Adipose tissue (tissue), 3 donors: Measurements from ENCODE around the gene PLA2G12A. TPM values are rescaled to one million over a fixed set of nuclear protein-coding genes. Genes with fewer than 3 reads are reported as not detected.

ENCODE experiments used
- H3K27ac ChIP-seq: one replicate; pipeline ENCODE4 v1.5.1; 2013; ENCODE audit warnings: low read depth, low read length
- WGBS, 3 donors: extraction: QIAGEN DNeasy Blood & Tissue Kit; methylation state at CpG; one replicate each; pipeline ENCODE4 v1.1.7; 2013; 5-methylcytosine and 5-hydroxymethylcytosine counted together
- polyA plus RNA-seq, 3 donors: library from polyadenylated mRNA; stranded (reverse); fragments of 200-250 nt; gene quantifications; one replicate each; pipeline ENCODE4 v1.2.3, GENCODE V29; 2013
- donor health status: healthy with polysubstance abuse.
- donor health status: Bipolar disorder and iron deficiency.
- donor health status: healthy.

PLA2G12A gene
- polyA plus RNA-seq, 3 donors: 11.0 to 42.5 (median 16.5) TPM

GRCh38 chr4:109730619-109731545 lies 1.0 kb upstream of the PLA2G12A start:
- H3K27ac ChIP-seq: no peak overlapping the region
- 48 to 57% (median 55%) methylated on average over 21 of the region's 21 CpGs for WGBS, 3 donors

DNA sequence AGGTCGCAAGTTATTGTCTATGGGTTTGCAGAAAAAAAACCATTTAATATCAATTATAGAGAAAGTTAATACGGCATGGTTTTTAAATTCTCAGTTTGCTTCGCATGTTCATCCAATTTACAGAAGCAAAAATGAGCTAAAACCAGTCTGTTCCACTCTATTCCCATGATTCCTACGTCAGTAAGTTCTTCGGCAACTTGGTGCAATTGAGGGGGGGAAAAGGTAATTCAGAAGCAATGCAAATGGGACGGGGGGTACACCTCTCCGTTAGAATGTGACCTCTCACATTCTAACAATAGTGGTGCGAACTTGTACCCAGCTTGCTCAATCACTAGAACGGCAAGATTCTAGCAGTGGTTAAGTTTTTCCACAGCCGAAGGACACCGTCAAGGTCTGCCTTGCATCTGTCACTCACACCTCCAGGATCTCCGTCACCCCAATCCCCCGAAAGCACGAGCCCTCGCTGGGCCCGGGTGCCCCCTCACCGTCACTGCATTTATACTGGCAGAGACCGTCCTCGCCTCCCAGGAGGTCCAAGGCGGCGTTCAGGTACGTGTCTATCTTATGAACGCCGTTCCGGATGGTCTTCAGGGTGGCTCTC lies 653 bp downstream of the PLA2G12A start:
- H3K27ac ChIP-seq: no peak overlapping the region
- WGBS, 3 donors: 1 to 2% (median 2%) methylated on average over 25 of the region's 25 CpGs

- 26 to 84% (median 83%) methylated on average over 6 of the region's 6 CpGs for WGBS, 3 donors
- H3K27ac ChIP-seq: no peak overlapping the region
These were observed 1.5 kb downstream of the PLA2G12A start for GRCh38 chr4:109728385-109728784.

DNA sequence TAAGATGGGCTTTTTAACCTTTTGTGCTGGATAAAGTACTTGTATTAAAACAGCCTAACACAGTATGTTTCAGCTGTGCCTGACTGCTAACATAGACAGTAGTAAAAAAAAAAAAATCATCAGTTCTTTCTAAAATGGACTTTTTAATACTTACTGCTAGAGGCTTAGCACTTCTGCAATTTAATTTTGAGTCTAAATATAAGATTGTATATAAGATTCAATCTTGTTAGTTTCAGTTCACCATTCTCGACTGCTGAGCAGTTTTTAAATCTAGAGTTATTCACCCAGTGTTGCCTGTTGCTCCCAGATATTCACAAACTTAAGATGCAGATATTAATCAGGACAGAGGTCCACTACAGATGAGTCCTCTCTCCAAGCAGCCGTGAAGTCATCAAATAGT lies 6.8 kb downstream of the PLA2G12A start:
- 85 to 98% (median 95%) methylated on average over 2 of the region's 2 CpGs for WGBS, 3 donors
- H3K27ac ChIP-seq: no peak overlapping the region

DNA sequence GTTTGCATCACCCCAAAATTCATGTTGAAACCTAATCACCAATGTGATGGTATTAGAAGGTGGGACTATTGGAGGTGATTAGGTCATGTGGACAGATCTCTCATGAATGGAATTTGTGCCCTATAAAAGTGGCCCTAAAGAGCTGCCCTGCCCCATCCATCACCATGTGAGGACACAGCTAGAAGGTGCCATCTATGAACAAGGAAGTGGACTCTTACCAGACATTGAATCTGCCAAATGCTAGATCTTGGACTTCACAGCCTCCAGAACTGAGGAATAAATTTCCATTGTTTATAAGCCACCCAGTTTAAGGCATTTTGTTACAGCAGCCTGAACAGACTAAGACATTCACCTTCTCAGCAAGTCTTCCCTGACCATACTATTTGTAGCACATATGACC lies 7.5 kb downstream of the PLA2G12A start:
- no peak overlapping the region for H3K27ac ChIP-seq

DNA sequence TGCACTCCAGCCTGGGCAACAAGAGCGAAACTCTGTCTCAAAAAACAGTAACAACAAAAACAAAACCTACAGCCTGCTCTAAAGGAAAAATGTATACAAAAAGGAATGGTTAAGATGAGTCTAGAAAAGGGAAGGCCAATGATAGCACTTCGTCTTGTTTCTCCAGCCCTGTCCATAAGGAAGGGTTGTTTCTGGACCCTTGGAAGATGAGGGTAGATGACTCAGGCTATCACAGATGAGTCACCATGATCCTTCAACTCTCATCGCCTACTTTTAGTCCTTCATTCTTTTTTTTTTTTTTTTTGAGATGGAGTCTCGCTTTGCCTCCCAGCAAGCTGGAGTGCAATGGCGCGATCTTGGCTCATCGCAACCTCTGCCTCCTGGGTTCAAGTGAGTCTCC lies 8.8 kb downstream of the PLA2G12A start:
- H3K27ac ChIP-seq: no peak overlapping the region
- 95 to 99% (median 97%) methylated on average over 7 of the region's 7 CpGs for WGBS, 3 donors

- WGBS, 3 donors: 77 to 99% (median 96%) methylated on average over 4 of the region's 4 CpGs
These were observed 10.3 kb downstream of the PLA2G12A start for GRCh38 chr4:109719604-109720003.

GRCh38 chr4:109718759-109719158 lies 11.1 kb downstream of the PLA2G12A start:
- no peak overlapping the region for H3K27ac ChIP-seq
- WGBS, 3 donors: 91 to 97% (median 97%) methylated on average over 1 of the region's 1 CpG

More at GRCh38 chr4:109719604-109720003, 10.3 kb downstream of the PLA2G12A start:
- H3K27ac ChIP-seq: no peak overlapping the region

GRCh38 chr4:109713500-109713899 lies 16.4 kb downstream of the PLA2G12A start:
- H3K27ac ChIP-seq: no peak overlapping the region
- 94 to 95% (median 95%) methylated on average over 3 of the region's 3 CpGs for WGBS, 3 donors

- WGBS, 3 donors: 94 to 96% (median 94%) methylated on average over 1 of the region's 1 CpG
- H3K27ac ChIP-seq: no peak overlapping the region
These were observed 20.9 kb downstream of the PLA2G12A start for GRCh38 chr4:109708990-109709389.

- WGBS, 3 donors: 63 to 74% (median 66%) methylated on average over 2 of the region's 2 CpGs
- no peak overlapping the region for H3K27ac ChIP-seq
These were observed 21.4 kb downstream of the PLA2G12A start for GRCh38 chr4:109708435-109708834.

DNA sequence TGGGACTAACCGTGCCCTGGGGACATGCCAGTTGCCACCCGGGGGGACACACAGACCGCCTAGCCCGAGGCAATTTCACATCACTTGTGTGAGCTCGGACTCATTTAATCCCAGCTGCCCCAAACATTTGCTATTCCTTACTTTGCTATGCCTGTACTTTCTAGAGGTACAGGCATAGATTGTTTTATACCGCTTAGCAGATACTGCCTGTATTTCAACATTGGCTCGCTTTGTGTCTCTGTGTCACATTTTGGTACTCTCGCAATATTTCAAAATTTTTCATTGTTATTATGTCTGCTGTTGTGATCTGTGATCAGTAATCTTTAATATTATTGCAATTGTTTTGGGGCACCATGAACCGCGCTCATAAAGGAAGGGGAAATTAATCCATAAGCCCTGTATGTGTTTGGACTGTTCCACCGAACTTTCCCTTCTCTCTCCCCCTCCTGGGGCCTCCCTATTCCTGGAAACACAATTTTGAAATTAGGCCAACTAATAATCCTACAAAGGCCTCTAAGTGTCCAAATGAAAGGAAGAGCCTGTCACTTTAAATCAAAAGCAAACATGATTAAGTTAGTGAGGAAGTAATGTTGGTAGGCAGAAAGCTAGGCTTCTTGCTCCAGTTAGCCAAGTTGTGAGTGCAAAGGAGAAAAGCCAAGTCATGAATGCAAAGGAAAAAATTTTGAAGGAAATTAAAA lies 26.1 kb downstream of the PLA2G12A start:
- WGBS, 3 donors: 2 to 6% (median 6%) methylated on average over 11 of the region's 11 CpGs
- H3K27ac ChIP-seq: no peak overlapping the region

DNA sequence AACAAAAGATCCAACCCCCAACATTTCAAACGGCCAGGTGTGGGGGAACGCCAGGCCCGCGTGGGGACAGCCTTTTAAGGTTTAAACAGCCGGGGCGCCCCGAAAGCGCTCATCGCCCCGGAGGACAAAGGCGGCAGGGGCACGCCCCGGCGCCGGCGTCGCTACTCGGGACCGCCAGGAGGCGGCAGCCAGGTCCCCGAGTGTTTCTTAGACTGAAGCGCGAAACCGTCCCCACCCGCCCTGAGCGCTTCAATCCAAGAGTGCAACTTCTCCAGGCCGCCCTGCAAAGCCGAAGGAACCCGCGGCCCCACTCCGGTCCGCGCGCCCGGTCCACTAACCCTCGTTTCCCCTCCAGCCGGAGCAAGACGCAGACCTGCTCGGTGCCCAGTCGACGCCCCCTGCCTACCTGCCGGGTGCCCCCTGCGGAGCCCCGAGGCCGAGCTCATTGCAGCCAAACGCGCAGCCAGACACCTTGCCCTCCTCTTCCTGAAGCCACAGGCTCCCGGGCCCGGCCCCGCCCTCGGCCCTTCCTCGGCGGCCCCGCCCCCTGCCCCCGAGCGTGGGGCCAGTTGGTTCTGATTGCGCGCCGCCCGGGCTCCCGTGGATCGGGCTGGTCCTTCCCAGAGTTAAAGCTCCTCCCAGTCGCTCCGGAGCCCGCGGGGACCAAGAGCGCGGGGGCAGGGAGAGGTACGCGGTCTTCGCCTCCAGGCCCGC lies 26.8 kb downstream of the PLA2G12A start, which contains the start of gene CASP6:
Gene CASP6 (minus strand): TSS at position 496 of the 714 bp plus-strand sequence. CDS start 50 bp downstream, at position 446.
- H3K27ac ChIP-seq: peak within 1 kb of the TSS; percentile 78
- WGBS, 3 donors: 0 to 1% (median 0%) methylated on average over 51 to 72 of the region's 72 CpGs

GRCh38 chr4:109701566-109702410 lies 28.1 kb downstream of the PLA2G12A start:
- 25 to 40% (median 40%) methylated on average over 21 of the region's 21 CpGs for WGBS, 3 donors
- H3K27ac ChIP-seq: no peak overlapping the region

DNA sequence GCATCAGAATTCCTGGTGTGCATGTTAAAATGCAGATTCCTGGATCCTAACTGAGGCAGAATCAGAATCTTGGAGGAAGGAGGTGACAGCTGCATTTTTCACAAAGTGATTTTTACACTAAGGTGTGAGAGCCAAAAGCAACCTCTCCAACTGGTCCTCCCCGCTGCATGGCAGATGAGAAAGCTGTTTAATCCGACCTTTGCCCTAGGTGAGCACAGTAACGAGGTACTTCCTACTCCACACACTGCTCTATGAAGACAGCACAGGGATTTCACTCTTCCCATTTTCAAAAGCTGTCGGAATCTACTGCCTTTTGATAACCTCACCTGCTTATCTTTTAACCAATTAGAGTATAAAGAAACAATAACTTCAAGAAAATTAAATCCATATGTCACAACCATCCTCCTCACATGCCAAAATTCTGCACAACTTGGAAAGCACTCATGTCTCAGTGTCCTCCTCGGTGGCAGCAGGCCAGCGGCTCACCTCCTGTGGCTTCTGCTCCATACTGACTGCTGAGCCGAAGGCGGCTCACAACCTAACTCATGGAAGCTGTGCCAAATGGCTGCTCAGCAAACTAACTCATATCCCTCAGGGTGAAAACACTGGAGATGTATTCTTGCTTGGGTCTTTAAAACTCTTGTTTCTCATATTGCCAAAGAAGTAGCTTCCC lies 30.2 kb downstream of the PLA2G12A start:
- 60 to 83% (median 82%) methylated on average over 8 of the region's 8 CpGs for WGBS, 3 donors

GRCh38 chr4:109698656-109699055 lies 31.2 kb downstream of the PLA2G12A start:
- 94 to 100% (median 98%) methylated on average over 1 of the region's 1 CpG for WGBS, 3 donors
- H3K27ac ChIP-seq: no peak overlapping the region

More for the DNA sequence above, 30.2 kb downstream of the PLA2G12A start:
- H3K27ac ChIP-seq: no peak overlapping the region

DNA sequence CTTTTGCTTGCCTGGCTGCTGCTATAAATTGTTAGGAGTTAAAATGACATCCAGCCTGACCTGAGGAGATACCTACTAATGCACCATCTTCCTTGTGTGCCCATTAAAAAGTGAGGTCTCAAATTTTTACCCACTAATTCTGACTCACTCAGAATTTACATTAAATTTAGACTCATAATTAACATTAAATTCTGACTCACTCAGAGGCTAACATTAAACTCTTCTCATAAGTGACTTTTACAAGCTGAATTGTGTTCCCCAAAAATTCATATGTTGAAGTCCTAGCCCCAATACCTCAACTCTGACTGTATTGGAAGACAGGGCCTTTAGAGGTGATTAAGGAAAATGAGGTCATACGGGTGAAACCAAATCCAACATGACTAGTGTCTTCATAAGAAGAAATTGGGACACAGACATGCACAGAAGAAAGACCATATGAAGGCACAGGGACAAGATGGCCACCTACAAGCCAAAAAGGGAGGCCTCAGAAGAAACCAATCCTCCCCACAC lies 38.4 kb downstream of the PLA2G12A start:
- 88 to 97% (median 92%) methylated on average over 1 of the region's 1 CpG for WGBS, 3 donors

More for the DNA sequence above, 38.4 kb downstream of the PLA2G12A start:
- H3K27ac ChIP-seq: no peak overlapping the region
